ENCODE measurements around the gene RBFOX1.

The RBFOX1 gene

GRCh38 chr16:7716660-7717550 lies 384.3 kb downstream of the RBFOX1 start:
- H3K4me3 Mint-ChIP-seq, result no peak overlapping the region
- H3K4me1 Mint-ChIP-seq (ENCODE audit: low read depth), result no peaks in the 10 kb centered on the region
- H3K27me3 Mint-ChIP-seq (ENCODE audit: low read depth), result no peaks in the 10 kb centered on the region
- H3K27ac Mint-ChIP-seq, result no peak overlapping the region
- peaks cover 30% of the 10 kb centered on the region for H3K9me3 Mint-ChIP-seq
- H3K36me3 Mint-ChIP-seq (ENCODE audit: low read depth), result no peaks in the 10 kb centered on the region

GRCh38 chr16:7722761-7723160 lies 390.1 kb downstream of the RBFOX1 start:
- Mint-ChIP-seq H3K4me3 (no peak overlapping the region), H3K27ac (no peak overlapping the region), H3K9me3 (peaks cover 38% of the 10 kb centered on the region), H3K4me1 (ENCODE audit: low read depth) (no peaks in the 10 kb centered on the region), H3K36me3 (ENCODE audit: low read depth) (no peaks in the 10 kb centered on the region), H3K27me3 (ENCODE audit: low read depth) (no peaks in the 10 kb centered on the region)

DNA sequence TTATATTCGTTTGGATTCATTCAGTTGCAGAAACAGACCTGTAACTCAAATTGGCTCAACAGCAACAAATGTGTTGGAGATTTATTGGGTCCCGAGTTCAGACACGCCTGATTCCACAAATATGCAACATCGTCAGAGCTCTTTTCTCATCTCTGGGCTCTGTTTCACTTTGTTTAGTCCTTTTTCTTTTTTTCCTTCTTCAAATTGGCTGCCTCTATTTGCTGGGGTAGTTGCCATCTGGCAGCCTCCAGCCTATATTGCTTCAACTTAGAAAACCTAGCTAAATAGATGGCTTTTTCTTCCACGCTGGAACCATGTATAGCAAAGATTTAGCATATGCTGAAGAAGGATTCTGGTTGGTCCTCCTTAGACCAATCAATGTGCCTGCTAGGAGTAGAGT lies 398.5 kb downstream of the RBFOX1 start:
- H3K4me1 Mint-ChIP-seq (ENCODE audit: low read depth), result no peaks in the 10 kb centered on the region
- no peaks in the 10 kb centered on the region for H3K27me3 Mint-ChIP-seq (ENCODE audit: low read depth)
- no peak overlapping the region for H3K4me3 Mint-ChIP-seq
- no peaks in the 10 kb centered on the region for H3K36me3 Mint-ChIP-seq (ENCODE audit: low read depth)
- peaks cover 42% of the 10 kb centered on the region for H3K9me3 Mint-ChIP-seq
- H3K27ac Mint-ChIP-seq, result no peak overlapping the region

- Mint-ChIP-seq H3K27ac (no peak overlapping the region), H3K4me1 (ENCODE audit: low read depth) (no peaks in the 10 kb centered on the region), H3K9me3 (peaks cover 47% of the 10 kb centered on the region), H3K27me3 (ENCODE audit: low read depth) (no peaks in the 10 kb centered on the region), H3K4me3 (no peak overlapping the region), H3K36me3 (ENCODE audit: low read depth) (no peaks in the 10 kb centered on the region)
These were observed 403.6 kb downstream of the RBFOX1 start for GRCh38 chr16:7736138-7736665.

GRCh38 chr16:7742626-7743025 lies 410.0 kb downstream of the RBFOX1 start:
- no peaks in the 10 kb centered on the region for H3K36me3 Mint-ChIP-seq (ENCODE audit: low read depth)
- H3K9me3 Mint-ChIP-seq, result peaks cover 47% of the 10 kb centered on the region
- no peak overlapping the region for H3K4me3 Mint-ChIP-seq
- no peak overlapping the region for H3K27ac Mint-ChIP-seq
- H3K4me1 Mint-ChIP-seq (ENCODE audit: low read depth), result no peaks in the 10 kb centered on the region
- H3K27me3 Mint-ChIP-seq (ENCODE audit: low read depth), result no peaks in the 10 kb centered on the region

DNA sequence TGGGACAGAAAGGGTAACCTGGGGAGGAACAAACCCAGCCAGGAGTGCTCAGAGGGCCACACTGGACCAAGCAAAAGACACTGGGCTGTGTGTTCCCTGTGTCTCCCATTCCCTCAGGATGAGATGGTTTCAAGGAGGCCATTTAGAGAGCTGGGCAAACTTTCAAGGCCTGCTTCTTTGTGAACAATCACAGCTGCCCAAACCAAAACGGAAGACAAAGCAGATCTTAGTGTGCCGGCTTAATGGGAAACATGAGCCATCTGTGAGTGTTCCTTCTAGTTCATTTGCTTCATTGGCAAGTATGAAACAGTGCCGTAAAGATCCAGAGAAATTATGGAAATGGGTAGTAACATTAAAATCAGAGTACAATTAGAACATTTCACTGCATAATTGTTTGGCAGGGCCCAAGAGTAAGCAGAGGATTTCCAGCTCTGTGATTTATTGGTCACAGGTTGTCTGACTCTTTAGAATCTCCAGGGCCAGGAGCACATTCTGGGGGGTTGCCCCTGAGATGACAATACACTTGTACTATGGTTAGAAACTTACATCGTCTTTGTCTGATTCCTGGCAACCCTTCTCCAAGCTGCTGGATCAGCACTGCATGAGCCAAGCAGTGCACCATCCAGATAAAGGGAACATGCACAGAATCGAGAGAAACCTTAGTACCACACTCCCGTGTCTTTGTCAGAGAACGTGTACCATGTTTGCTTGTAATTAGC lies 412.1 kb downstream of the RBFOX1 start:
- Mint-ChIP-seq H3K36me3 (ENCODE audit: low read depth) (no peaks in the 10 kb centered on the region), H3K4me3 (no peak overlapping the region), H3K4me1 (ENCODE audit: low read depth) (no peaks in the 10 kb centered on the region), H3K27ac (no peak overlapping the region), H3K27me3 (ENCODE audit: low read depth) (no peaks in the 10 kb centered on the region), H3K9me3 (peaks cover 37% of the 10 kb centered on the region)

GRCh38 chr16:7745276-7745675 lies 412.6 kb downstream of the RBFOX1 start:
- no peaks in the 10 kb centered on the region for H3K36me3 Mint-ChIP-seq (ENCODE audit: low read depth)
- no peak overlapping the region for H3K27ac Mint-ChIP-seq
- no peak overlapping the region for H3K4me3 Mint-ChIP-seq
- no peaks in the 10 kb centered on the region for H3K27me3 Mint-ChIP-seq (ENCODE audit: low read depth)
- no peaks in the 10 kb centered on the region for H3K4me1 Mint-ChIP-seq (ENCODE audit: low read depth)
- peaks cover 37% of the 10 kb centered on the region for H3K9me3 Mint-ChIP-seq

DNA sequence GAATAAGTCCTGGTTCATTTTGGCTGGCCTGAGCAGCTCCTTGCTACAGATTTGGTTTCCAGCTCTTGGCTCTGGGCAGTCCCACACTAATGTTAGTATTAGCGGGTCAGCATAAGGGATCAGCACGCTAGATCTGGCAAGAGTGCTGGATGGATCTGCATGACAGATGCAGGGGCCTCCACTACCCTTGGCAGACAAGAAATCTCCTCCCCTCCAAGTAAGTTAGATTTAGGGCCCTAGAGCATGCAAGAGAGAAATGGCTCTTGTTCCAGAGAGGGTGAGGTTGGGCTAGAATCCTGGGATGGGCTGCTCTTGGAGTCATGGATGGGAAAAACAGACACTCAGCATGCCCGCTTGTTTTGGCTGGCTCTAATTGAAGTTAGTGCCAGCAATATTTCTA lies 414.3 kb downstream of the RBFOX1 start:
- no peak overlapping the region for H3K4me3 Mint-ChIP-seq
- H3K27ac Mint-ChIP-seq, result no peak overlapping the region
- no peaks in the 10 kb centered on the region for H3K27me3 Mint-ChIP-seq (ENCODE audit: low read depth)
- H3K36me3 Mint-ChIP-seq (ENCODE audit: low read depth), result no peaks in the 10 kb centered on the region
- no peaks in the 10 kb centered on the region for H3K4me1 Mint-ChIP-seq (ENCODE audit: low read depth)
- H3K9me3 Mint-ChIP-seq, result peaks cover 30% of the 10 kb centered on the region

DNA sequence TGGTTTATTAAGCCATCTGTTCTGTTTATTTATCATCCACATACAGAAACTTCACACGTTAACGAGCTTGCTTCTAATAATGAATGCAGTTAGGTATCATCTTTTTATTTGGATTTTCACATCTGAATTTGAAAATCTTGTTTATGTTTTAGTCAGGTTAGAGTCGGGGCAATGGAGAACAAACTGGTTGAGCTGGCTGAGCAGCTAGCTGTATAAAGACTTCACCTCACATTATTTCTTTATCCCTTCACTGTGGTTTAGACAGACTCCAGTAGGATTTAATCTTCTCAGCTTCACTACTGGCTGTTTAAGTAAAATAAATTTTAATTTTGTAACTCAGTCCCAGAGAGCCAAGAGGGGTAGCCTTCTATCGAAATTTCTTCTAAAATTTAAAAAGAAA lies 415.9 kb downstream of the RBFOX1 start:
- no peaks in the 10 kb centered on the region for H3K36me3 Mint-ChIP-seq (ENCODE audit: low read depth)
- no peaks in the 10 kb centered on the region for H3K4me1 Mint-ChIP-seq (ENCODE audit: low read depth)
- H3K27ac Mint-ChIP-seq, result no peak overlapping the region
- no peaks in the 10 kb centered on the region for H3K27me3 Mint-ChIP-seq (ENCODE audit: low read depth)
- no peak overlapping the region for H3K4me3 Mint-ChIP-seq
- peaks cover 30% of the 10 kb centered on the region for H3K9me3 Mint-ChIP-seq

- Mint-ChIP-seq H3K4me1 (ENCODE audit: low read depth) (no peaks in the 10 kb centered on the region), H3K36me3 (ENCODE audit: low read depth) (no peaks in the 10 kb centered on the region), H3K27me3 (ENCODE audit: low read depth) (no peaks in the 10 kb centered on the region), H3K4me3 (no peak overlapping the region), H3K9me3 (peaks cover 26% of the 10 kb centered on the region), H3K27ac (no peak overlapping the region)
These were observed 422.8 kb downstream of the RBFOX1 start for GRCh38 chr16:7755347-7755882.

Measured in T-helper 1 cell treated with Interleukin-12 subunit alpha and Interleukin-12 subunit beta and Interleukin-4 antibody, amounts not matched to agents 30 μg/mL and 1 μg/mL, for 36 hours (primary cell).